ENCODE results near the gene TCP11X1. TPM values are rescaled to one million over a fixed set of nuclear protein-coding genes. Genes with fewer than 3 reads are reported as not detected.
"Not testable (repeated sequence)": the region's sequence is repeated elsewhere in the genome, so short reads cannot be mapped to it uniquely, and the experiment has no call there.

The TCP11X1 gene
- total RNA-seq (not detected), polyA plus RNA-seq (ENCODE audit: insufficient read length in 2 of 2) (not detected)
- long read RNA-seq, donor 1 = 0 reads
- long read RNA-seq, donor 2 = 0 reads
- long read RNA-seq, donor 3 = 0 reads
- long read RNA-seq, donor 4 = 0 reads

DNA sequence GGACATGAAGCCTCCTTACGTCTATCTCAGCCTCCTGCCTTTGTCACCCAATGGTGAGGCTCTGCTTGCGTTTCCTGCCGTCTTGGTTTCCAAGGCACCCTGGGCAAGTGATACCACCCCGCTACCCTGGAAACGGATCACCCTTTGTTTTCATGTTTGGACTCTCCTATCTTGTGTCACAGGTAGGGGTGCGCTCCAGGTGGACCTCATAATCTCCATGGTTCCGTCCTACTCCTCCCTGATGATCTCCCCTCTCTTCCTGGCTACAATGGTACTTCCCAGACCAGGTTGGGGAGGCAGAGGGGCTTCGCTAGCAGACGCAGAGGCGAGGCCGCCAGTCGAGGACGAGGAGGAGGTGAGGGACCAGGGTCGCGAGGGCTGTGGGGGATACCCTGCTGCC, at the start of gene TCP11X1:
TCP11X1 (plus strand) TSS at position 316 of the 400 bp plus-strand sequence.
- not testable (repeated sequence) for H3K4me3 ChIP-seq (ENCODE audit: low read depth, low read length); H3K9me3 ChIP-seq (ENCODE audit: control insufficient read depth, insufficient read depth, low read length); H3K4me1 ChIP-seq (ENCODE audit: control insufficient read depth, insufficient read depth, low read length); DNase-seq (ENCODE audit: low read depth in 4 of 6, low spot score in 6 of 6); H3K27me3 ChIP-seq (ENCODE audit: control insufficient read depth, insufficient read depth, low read length); H3K36me3 ChIP-seq (ENCODE audit: control insufficient read depth, insufficient read depth, low read length); H3K27ac ChIP-seq (ENCODE audit: low read depth, low read length)
- WGBS (ENCODE audit: insufficient coverage) = no CpG with 5 or more reads among the region's 15 CpGs

GRCh38 chrX:102185967-102186720, 29.0 kb upstream of the TCP11X1 start:
- WGBS (ENCODE audit: insufficient coverage) = 71% methylated on average over 4 of the region's 7 CpGs
- Histone ChIP-seq H3K4me1 (ENCODE audit: control insufficient read depth, insufficient read depth, low read length) (no peaks in the 10 kb centered on the region), H3K4me3 (ENCODE audit: low read depth, low read length) (no peak overlapping the region), H3K9me3 (ENCODE audit: control insufficient read depth, insufficient read depth, low read length) (no peaks in the 10 kb centered on the region), H3K27me3 (ENCODE audit: control insufficient read depth, insufficient read depth, low read length) (no peaks in the 10 kb centered on the region), H3K27ac (ENCODE audit: low read depth, low read length) (no peak overlapping the region), H3K36me3 (ENCODE audit: control insufficient read depth, insufficient read depth, low read length) (no peaks in the 10 kb centered on the region)
- DNase-seq (ENCODE audit: low read depth in 4 of 6, low spot score in 6 of 6) = no peak

GRCh38 chrX:102207940-102208339, 7.2 kb upstream of the TCP11X1 start:
- H3K9me3 ChIP-seq (ENCODE audit: control insufficient read depth, insufficient read depth, low read length); H3K4me1 ChIP-seq (ENCODE audit: control insufficient read depth, insufficient read depth, low read length); DNase-seq (ENCODE audit: low read depth in 4 of 6, low spot score in 6 of 6); H3K4me3 ChIP-seq (ENCODE audit: low read depth, low read length); H3K36me3 ChIP-seq (ENCODE audit: control insufficient read depth, insufficient read depth, low read length); H3K27me3 ChIP-seq (ENCODE audit: control insufficient read depth, insufficient read depth, low read length); H3K27ac ChIP-seq (ENCODE audit: low read depth, low read length): not testable (repeated sequence)
- WGBS (ENCODE audit: insufficient coverage) = no CpG with 5 or more reads among the region's 5 CpGs

DNA sequence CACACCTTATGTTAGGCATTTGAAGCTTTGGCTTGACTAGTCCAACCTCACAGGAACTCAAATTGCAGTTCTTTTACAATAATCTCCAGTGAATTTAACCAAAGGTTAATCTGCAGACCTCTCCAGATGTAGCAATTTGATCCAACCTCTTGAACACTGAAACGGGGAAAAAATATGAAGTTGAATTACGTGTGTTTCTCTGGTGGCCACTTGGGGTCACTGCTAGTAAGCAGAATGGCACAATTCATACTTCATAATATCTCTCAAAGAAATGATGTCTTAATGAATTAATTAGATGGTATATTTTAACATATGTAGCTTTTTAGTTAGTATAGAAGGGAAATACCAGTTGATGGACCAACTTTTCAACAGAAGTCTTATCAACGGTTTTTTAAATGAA, 1.4 kb downstream of the TCP11X1 start:
- H3K27ac ChIP-seq (ENCODE audit: low read depth, low read length); H3K36me3 ChIP-seq (ENCODE audit: control insufficient read depth, insufficient read depth, low read length); H3K9me3 ChIP-seq (ENCODE audit: control insufficient read depth, insufficient read depth, low read length); DNase-seq (ENCODE audit: low read depth in 4 of 6, low spot score in 6 of 6); H3K4me3 ChIP-seq (ENCODE audit: low read depth, low read length); H3K27me3 ChIP-seq (ENCODE audit: control insufficient read depth, insufficient read depth, low read length); H3K4me1 ChIP-seq (ENCODE audit: control insufficient read depth, insufficient read depth, low read length): not testable (repeated sequence)
- no CpG with 5 or more reads among the region's 3 CpGs for WGBS (ENCODE audit: insufficient coverage)

DNA sequence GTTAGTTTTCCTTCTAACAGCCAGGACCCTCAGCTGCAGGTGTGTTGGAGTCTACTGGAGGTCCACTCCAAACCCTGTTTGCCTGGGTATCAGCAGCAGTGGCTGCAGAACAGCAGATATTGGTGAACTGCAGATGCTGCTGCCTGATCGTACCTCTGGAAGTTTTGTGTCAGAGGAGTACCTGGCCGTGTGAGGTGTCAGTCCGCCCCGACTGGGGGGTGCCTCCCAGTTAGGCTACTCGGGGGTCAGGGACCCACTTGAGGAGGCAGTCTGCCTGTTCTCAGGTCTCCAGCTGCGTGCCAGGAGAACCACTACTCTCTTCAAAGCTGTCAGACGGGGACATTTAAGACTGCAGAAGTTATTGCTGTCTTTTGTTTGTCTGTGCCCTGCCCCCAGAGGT, 20.6 kb downstream of the TCP11X1 start:
- not testable (repeated sequence) for H3K27me3 ChIP-seq (ENCODE audit: control insufficient read depth, insufficient read depth, low read length); H3K4me1 ChIP-seq (ENCODE audit: control insufficient read depth, insufficient read depth, low read length); H3K4me3 ChIP-seq (ENCODE audit: low read depth, low read length); H3K27ac ChIP-seq (ENCODE audit: low read depth, low read length); DNase-seq (ENCODE audit: low read depth in 4 of 6, low spot score in 6 of 6); H3K9me3 ChIP-seq (ENCODE audit: control insufficient read depth, insufficient read depth, low read length); H3K36me3 ChIP-seq (ENCODE audit: control insufficient read depth, insufficient read depth, low read length)
- no CpG with 5 or more reads among the region's 7 CpGs for WGBS (ENCODE audit: insufficient coverage)

DNA sequence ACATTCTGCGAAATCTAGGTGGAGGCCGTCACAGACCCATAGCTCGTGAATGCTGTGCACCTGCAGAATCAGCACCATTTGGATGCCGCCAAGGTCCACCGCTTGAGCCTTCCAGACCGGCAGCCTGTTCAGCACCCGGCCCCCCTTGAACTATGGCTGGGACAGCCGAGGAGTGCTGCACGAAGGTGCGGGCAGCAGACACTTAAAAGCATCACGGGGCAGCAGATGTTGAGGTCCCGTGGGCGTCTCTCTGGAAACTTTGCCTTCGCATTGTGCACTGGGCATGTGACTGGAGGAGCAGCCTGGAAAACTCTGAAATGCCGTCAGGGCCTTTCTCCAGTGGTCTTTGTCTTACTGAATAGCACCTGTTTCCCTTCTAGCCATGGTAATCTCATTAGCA, 25.2 kb downstream of the TCP11X1 start:
- not testable (repeated sequence) for H3K27me3 ChIP-seq (ENCODE audit: control insufficient read depth, insufficient read depth, low read length); H3K4me3 ChIP-seq (ENCODE audit: low read depth, low read length); H3K4me1 ChIP-seq (ENCODE audit: control insufficient read depth, insufficient read depth, low read length); H3K36me3 ChIP-seq (ENCODE audit: control insufficient read depth, insufficient read depth, low read length); H3K9me3 ChIP-seq (ENCODE audit: control insufficient read depth, insufficient read depth, low read length); H3K27ac ChIP-seq (ENCODE audit: low read depth, low read length); DNase-seq (ENCODE audit: low read depth in 4 of 6, low spot score in 6 of 6)
- no CpG with 5 or more reads among the region's 15 CpGs for WGBS (ENCODE audit: insufficient coverage)

- H3K9me3 ChIP-seq (ENCODE audit: control insufficient read depth, insufficient read depth, low read length); H3K36me3 ChIP-seq (ENCODE audit: control insufficient read depth, insufficient read depth, low read length); H3K27me3 ChIP-seq (ENCODE audit: control insufficient read depth, insufficient read depth, low read length); H3K27ac ChIP-seq (ENCODE audit: low read depth, low read length); H3K4me3 ChIP-seq (ENCODE audit: low read depth, low read length); H3K4me1 ChIP-seq (ENCODE audit: control insufficient read depth, insufficient read depth, low read length); DNase-seq (ENCODE audit: low read depth in 4 of 6, low spot score in 6 of 6): not testable (repeated sequence)
- no CpG with 5 or more reads among the region's 9 CpGs for WGBS (ENCODE audit: insufficient coverage)
These were observed 31.8 kb downstream of the TCP11X1 start, which contains the start of gene NXF2 for GRCh38 chrX:102246893-102247292. NXF2 (plus strand) TSS chrX:102247167; CDS start chrX:102307079, 59,912 bp downstream.

DNA sequence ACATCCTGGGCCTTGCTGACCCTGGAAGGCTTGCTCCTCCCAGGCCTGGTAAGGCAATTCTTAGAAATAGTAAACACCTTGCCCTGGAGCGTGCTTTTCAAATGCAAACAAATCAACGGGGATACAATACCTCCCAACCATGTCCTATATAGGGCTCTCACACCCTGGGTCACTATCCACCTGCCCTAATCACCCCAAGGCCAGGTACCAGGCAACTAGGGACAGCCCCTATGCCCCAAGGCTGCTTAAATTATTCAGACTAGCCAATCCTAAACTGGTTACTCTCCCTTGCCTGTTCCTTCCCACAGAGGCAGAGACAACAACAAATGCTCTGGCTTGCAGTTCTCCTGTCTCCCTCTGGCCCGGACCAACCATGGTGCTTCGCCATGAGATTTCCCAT, 57.1 kb downstream of the TCP11X1 start:
- DNase-seq (ENCODE audit: low read depth in 4 of 6, low spot score in 6 of 6); H3K4me3 ChIP-seq (ENCODE audit: low read depth, low read length); H3K27ac ChIP-seq (ENCODE audit: low read depth, low read length); H3K4me1 ChIP-seq (ENCODE audit: control insufficient read depth, insufficient read depth, low read length); H3K27me3 ChIP-seq (ENCODE audit: control insufficient read depth, insufficient read depth, low read length); H3K9me3 ChIP-seq (ENCODE audit: control insufficient read depth, insufficient read depth, low read length); H3K36me3 ChIP-seq (ENCODE audit: control insufficient read depth, insufficient read depth, low read length): not testable (repeated sequence)
- WGBS (ENCODE audit: insufficient coverage) = no CpG with 5 or more reads among the region's 4 CpGs
